Peyer's patch (tissue), 4 donors: ENCODE measurements around the gene SERGEF. TPM values are rescaled to one million over a fixed set of nuclear protein-coding genes. Genes with fewer than 3 reads are reported as not detected.

Experiments
- DNase-seq, 3 donors: peaks; one replicate each; pipeline ENCODE4 v3.0.0-alpha.2; 2017 to 2019
- H3K27ac ChIP-seq, 4 donors: fragments of 200-600 bp; sonication (generic); one replicate each; pipeline ENCODE4 v1.5.1; 2016 to 2019
- H3K27me3 ChIP-seq, 2 donors: fragments of 200-600 bp; sonication (generic); one replicate each; pipeline ENCODE4 v1.5.1; 2019
- H3K36me3 ChIP-seq, 3 donors: fragments of 200-600 bp; sonication (generic); one replicate each; pipeline ENCODE4 v1.5.1; 2016 to 2019
- H3K4me1 ChIP-seq, 4 donors: fragments of 200-600 bp; sonication (generic); one replicate each; pipeline ENCODE4 v1.5.1; 2016 to 2019
- H3K4me3 ChIP-seq, 4 donors: fragments of 200-600 bp; sonication (generic); 1 replicate in 3 of 4; 2 replicates in 1 of 4; pipeline ENCODE4 v1.5.1; 2016 to 2019; ENCODE audit warnings: mild to moderate bottlenecking in 1 of 4
- H3K9me3 ChIP-seq, 4 donors: fragments of 200-600 bp; sonication (generic); one replicate each; pipeline ENCODE4 v1.5.1; 2016 to 2019; ENCODE audit warnings: mild to moderate bottlenecking in 1 of 4
- CTCF ChIP-seq, 6 experiments: fragments of 450-650 bp in 4 of 6; fragments of 200-600 bp in 2 of 6; sonication (generic) in 1 of 6; IDR thresholded peaks; one replicate each; pipeline ENCODE4 v1.5.1; 2017 to 2019; ENCODE audit warnings: antibody characterized with exemption in 6 of 6, mild to moderate bottlenecking in 3 of 6, moderate library complexity in 1 of 6
- POLR2A ChIP-seq, 2 donors: fragments of 450-650 bp; IDR thresholded peaks; one replicate each; pipeline ENCODE4 v1.5.1; 2017; ENCODE audit warnings: antibody characterized with exemption in 2 of 2, mild to moderate bottlenecking in 2 of 2, moderate library complexity in 2 of 2
- total RNA-seq, 4 donors: library from RNA; depleted of rRNA; stranded (reverse); fragments of >200 nt; gene quantifications; one replicate each; pipeline ENCODE4 v1.1.0, GENCODE V29; 2016

The SERGEF gene
- total RNA-seq, 4 donors from 2014 or later = 19.4 to 40.4 (median 27.7) TPM

GRCh38 chr11:17931595-17931994 is 81.3 kb downstream of the SERGEF start:
- TF ChIP-seq CTCF (IDR thresholded peaks at IDR 0.05) (no peak), POLR2A (IDR thresholded peaks at IDR 0.05) (no peak)
- no peak for DNase-seq
- H3K4me3 ChIP-seq = no peak overlapping the region
- no peaks in the 10 kb centered on the region for H3K9me3 ChIP-seq
- H3K27me3 ChIP-seq = no peaks in the 10 kb centered on the region
- H3K4me1 ChIP-seq = peaks cover 0 to 5% (median 0%) of the 10 kb centered on the region in 4 donors
- H3K36me3 ChIP-seq = no peaks in the 10 kb centered on the region
- H3K27ac ChIP-seq = no peak overlapping the region

GRCh38 chr11:17930544-17931125 is 82.2 kb downstream of the SERGEF start:
- Histone ChIP-seq H3K4me3 (no peak overlapping the region), H3K4me1 (peaks cover 0 to 5% (median 0%) of the 10 kb centered on the region in 4 donors), H3K9me3 (no peaks in the 10 kb centered on the region), H3K36me3 (no peaks in the 10 kb centered on the region), H3K27me3 (no peaks in the 10 kb centered on the region), H3K27ac (no peak overlapping the region)
- no peak for DNase-seq
- TF ChIP-seq CTCF (IDR thresholded peaks at IDR 0.05) (no peak), POLR2A (IDR thresholded peaks at IDR 0.05) (no peak)

- DNase-seq = no peak
- Histone ChIP-seq H3K36me3 (no peaks in the 10 kb centered on the region), H3K27ac (no peak overlapping the region), H3K9me3 (no peaks in the 10 kb centered on the region), H3K4me3 (no peak overlapping the region), H3K27me3 (no peaks in the 10 kb centered on the region), H3K4me1 (peaks cover 0 to 5% (median 0%) of the 10 kb centered on the region in 4 donors)
- TF ChIP-seq CTCF (IDR thresholded peaks at IDR 0.05) (no peak), POLR2A (IDR thresholded peaks at IDR 0.05) (no peak)
These were observed 83.7 kb downstream of the SERGEF start for GRCh38 chr11:17929171-17929570.

- TF ChIP-seq POLR2A (IDR thresholded peaks at IDR 0.05) = no peak
- no peaks in the 10 kb centered on the region for H3K36me3 ChIP-seq
- H3K9me3 ChIP-seq = no peaks in the 10 kb centered on the region
- no peaks in the 10 kb centered on the region for H3K27me3 ChIP-seq
- H3K4me1 ChIP-seq = peaks cover 0 to 5% (median 0%) of the 10 kb centered on the region in 4 donors
- DNase-seq = no peak
- no peak overlapping the region for H3K27ac ChIP-seq
- H3K4me3 ChIP-seq = no peak overlapping the region
These were observed 85.0 kb downstream of the SERGEF start for GRCh38 chr11:17927681-17928343.

GRCh38 chr11:17927041-17927440 is 85.8 kb downstream of the SERGEF start:
- no peak for DNase-seq
- Histone ChIP-seq H3K27ac (no peak overlapping the region), H3K36me3 (no peaks in the 10 kb centered on the region), H3K27me3 (no peaks in the 10 kb centered on the region), H3K9me3 (no peaks in the 10 kb centered on the region), H3K4me3 (no peak overlapping the region), H3K4me1 (peaks cover 0 to 5% (median 0%) of the 10 kb centered on the region in 4 donors)
- no peak for TF ChIP-seq POLR2A (IDR thresholded peaks at IDR 0.05)
- no peak for TF ChIP-seq CTCF (IDR thresholded peaks at IDR 0.05)

- no peak for DNase-seq
- Histone ChIP-seq H3K9me3 (no peaks in the 10 kb centered on the region), H3K27me3 (no peaks in the 10 kb centered on the region), H3K4me1 (peaks cover 0 to 5% (median 0%) of the 10 kb centered on the region in 4 donors), H3K27ac (no peak overlapping the region), H3K36me3 (no peaks in the 10 kb centered on the region), H3K4me3 (no peak overlapping the region)
- no peak for TF ChIP-seq POLR2A (IDR thresholded peaks at IDR 0.05)
- no peak for TF ChIP-seq CTCF (IDR thresholded peaks at IDR 0.05)
These were observed 88.1 kb downstream of the SERGEF start for GRCh38 chr11:17924713-17925112.
